Measurements from ENCODE around the gene FIBP.

DNA sequence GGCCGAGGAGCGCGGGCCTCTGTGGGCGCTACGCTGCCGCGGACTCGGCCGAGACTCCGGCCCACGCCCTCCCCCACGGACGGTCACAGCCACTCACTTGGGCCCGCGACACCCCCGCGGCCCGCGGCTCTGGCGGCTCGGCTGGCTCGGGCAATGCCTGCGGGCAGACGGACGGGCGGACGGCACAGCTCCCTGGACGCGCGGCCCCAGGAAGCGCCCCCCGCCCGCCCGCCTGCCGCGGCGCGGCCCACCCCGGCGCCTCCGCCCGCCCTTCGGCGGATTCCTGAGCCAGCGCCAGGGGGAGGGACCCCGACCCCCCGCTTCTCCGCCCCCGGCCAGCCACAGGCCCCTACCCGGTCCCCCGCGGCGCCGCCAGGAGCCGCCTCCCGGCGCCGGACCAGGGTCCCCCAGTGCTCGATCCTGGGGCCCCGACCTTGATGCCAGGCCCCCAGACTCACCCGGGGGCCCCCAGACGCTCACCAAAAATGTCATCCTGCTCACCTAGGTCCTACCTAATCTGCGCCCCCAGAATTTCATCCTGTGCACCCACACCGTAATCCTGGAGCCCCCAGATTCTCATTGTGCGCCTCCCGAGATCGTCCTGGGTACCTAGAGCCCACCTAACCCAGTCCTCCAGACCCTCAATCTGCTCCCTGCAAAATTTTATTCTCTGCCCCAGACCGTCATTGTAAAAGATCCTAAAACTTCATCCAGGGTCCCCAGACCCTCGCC lies 15.5 kb downstream of the FIBP start, which contains the start of gene EFEMP2:
- TF ChIP-seq POLR2A (IDR thresholded peaks at IDR 0.05) (no peak), EP300 (IDR thresholded peaks at IDR 0.05) (no peak)
- TF ChIP-seq, protein P1, sequence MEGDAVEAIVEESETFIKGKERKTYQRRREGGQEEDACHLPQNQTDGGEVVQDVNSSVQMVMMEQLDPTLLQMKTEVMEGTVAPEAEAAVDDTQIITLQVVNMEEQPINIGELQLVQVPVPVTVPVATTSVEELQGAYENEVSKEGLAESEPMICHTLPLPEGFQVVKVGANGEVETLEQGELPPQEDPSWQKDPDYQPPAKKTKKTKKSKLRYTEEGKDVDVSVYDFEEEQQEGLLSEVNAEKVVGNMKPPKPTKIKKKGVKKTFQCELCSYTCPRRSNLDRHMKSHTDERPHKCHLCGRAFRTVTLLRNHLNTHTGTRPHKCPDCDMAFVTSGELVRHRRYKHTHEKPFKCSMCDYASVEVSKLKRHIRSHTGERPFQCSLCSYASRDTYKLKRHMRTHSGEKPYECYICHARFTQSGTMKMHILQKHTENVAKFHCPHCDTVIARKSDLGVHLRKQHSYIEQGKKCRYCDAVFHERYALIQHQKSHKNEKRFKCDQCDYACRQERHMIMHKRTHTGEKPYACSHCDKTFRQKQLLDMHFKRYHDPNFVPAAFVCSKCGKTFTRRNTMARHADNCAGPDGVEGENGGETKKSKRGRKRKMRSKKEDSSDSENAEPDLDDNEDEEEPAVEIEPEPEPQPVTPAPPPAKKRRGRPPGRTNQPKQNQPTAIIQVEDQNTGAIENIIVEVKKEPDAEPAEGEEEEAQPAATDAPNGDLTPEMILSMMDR (IDR thresholded peaks at IDR 0.05), result no peak
